HepG2 (cell line): ENCODE measurements around the gene PKIG.

Experiments
- KLF11 ChIP-seq: IDR thresholded peaks from 2 replicates; pipeline ENCODE4 v1.6.1; 2016; ENCODE audit warnings: missing compliant biosample characterization
- MLLT10 ChIP-seq: sonication (generic); formaldehyde crosslinking; IDR thresholded peaks from 2 replicates; pipeline ENCODE4 v1.4.0; 2020; ENCODE audit warnings: missing genetic modification reagents
- NRL ChIP-seq: sonication (generic); formaldehyde crosslinking; IDR thresholded peaks from 2 replicates; pipeline ENCODE4 v1.5.0; 2020; ENCODE audit warnings: missing genetic modification reagents, mild to moderate bottlenecking, moderate library complexity, borderline replicate concordance
- TAF1 ChIP-seq: sonication (generic); formaldehyde crosslinking; IDR thresholded peaks from 2 replicates; pipeline ENCODE4 v1.4.0; 2020; ENCODE audit warnings: missing genetic modification reagents
- ZFAT ChIP-seq: sonication (generic); formaldehyde crosslinking; conservative IDR thresholded peaks from 2 replicates; pipeline ENCODE4 v1.8.1; 2023; ENCODE audit warnings: missing genetic modification reagents, inconsistent platforms
- ZFP41 ChIP-seq: sonication (generic); formaldehyde crosslinking; IDR thresholded peaks from 2 replicates; pipeline ENCODE4 v1.4.0; 2020; ENCODE audit warnings: mild to moderate bottlenecking, missing genetic modification reagents, borderline replicate concordance
- ZMYM3 ChIP-seq: sonication (generic); formaldehyde crosslinking; IDR thresholded peaks from 2 replicates; pipeline ENCODE4 v1.5.1; 2020; ENCODE audit warnings: mild to moderate bottlenecking, missing genetic modification reagents
- ZNF205 ChIP-seq: IDR thresholded peaks from 2 replicates; pipeline ENCODE4 v1.6.1; 2018; ENCODE audit warnings: missing biosample characterization, missing genetic modification reagents
- TF ChIP-seq, protein P1 (sequence below): sonication (generic); formaldehyde crosslinking; IDR thresholded peaks from 2 replicates; pipeline ENCODE4 v1.4.0; 2020; ENCODE audit warnings: missing genetic modification reagents, borderline replicate concordance
- TF ChIP-seq, protein P2 (sequence below): sonication (generic); formaldehyde crosslinking; IDR thresholded peaks from 2 replicates; pipeline ENCODE4 v1.8.0; 2022; ENCODE audit warnings: missing genetic modification reagents, mild to moderate bottlenecking, inconsistent platforms, borderline replicate concordance
- TF ChIP-seq, protein P3 (sequence below): sonication (generic); formaldehyde crosslinking; IDR thresholded peaks from 2 replicates; pipeline ENCODE4; 2020; ENCODE audit warnings: missing genetic modification reagents, mild to moderate bottlenecking, borderline replicate concordance

DNA sequence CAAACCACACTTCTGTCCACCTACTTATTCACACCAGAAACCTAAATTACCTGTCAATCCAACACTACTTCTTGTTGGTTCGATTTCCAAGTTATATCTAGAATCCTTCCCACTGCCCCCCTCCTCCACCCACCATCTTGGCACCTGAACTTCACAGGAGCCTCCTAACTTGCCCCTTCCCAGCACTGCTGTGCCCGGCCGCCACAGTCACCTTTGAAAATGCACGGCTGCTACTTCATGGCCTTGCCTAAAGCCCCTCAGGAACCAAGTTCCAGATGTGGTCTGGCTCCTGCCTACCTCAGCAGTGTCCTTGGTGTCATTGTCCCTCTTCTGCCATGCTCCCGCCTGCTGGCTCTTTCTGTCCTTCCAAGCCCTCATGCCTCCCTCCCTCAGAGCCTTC is 31.2 kb downstream of the PKIG start:
- TF ChIP-seq TAF1 (CRISPR knock-in tag) (no peak), ZFAT (CRISPR knock-in tag) (no peak), ZNF205 (CRISPR knock-in tag) (no peak), KLF11 (CRISPR knock-in tag) (no peak), ZMYM3 (CRISPR knock-in tag) (no peak), NRL (no peak), ZFP41 (CRISPR knock-in tag) (no peak), MLLT10 (CRISPR knock-in tag) (no peak)
- TF ChIP-seq, protein P1, sequence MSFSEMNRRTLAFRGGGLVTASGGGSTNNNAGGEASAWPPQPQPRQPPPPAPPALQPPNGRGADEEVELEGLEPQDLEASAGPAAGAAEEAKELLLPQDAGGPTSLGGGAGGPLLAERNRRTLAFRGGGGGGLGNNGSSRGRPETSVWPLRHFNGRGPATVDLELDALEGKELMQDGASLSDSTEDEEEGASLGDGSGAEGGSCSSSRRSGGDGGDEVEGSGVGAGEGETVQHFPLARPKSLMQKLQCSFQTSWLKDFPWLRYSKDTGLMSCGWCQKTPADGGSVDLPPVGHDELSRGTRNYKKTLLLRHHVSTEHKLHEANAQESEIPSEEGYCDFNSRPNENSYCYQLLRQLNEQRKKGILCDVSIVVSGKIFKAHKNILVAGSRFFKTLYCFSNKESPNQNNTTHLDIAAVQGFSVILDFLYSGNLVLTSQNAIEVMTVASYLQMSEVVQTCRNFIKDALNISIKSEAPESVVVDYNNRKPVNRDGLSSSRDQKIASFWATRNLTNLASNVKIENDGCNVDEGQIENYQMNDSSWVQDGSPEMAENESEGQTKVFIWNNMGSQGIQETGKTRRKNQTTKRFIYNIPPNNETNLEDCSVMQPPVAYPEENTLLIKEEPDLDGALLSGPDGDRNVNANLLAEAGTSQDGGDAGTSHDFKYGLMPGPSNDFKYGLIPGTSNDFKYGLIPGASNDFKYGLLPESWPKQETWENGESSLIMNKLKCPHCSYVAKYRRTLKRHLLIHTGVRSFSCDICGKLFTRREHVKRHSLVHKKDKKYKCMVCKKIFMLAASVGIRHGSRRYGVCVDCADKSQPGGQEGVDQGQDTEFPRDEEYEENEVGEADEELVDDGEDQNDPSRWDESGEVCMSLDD (CRISPR knock-in tag), result no peak
- TF ChIP-seq, protein P2, sequence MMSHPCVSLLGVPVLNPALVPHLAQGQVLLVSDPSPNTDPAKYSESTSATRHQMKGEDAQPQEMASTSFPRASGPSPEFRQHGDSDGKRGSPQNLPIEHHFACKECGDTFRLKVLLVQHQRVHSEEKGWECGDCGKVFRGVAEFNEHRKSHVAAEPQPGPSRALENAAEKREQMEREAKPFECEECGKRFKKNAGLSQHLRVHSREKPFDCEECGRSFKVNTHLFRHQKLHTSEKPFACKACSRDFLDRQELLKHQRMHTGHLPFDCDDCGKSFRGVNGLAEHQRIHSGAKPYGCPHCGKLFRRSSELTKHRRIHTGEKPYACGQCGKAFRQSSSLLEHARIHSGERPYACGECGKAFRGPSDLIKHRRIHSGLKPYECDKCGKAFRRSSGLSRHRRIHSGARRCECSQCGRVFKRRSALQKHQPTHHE (CRISPR knock-in tag), result no peak
- TF ChIP-seq, protein P3, sequence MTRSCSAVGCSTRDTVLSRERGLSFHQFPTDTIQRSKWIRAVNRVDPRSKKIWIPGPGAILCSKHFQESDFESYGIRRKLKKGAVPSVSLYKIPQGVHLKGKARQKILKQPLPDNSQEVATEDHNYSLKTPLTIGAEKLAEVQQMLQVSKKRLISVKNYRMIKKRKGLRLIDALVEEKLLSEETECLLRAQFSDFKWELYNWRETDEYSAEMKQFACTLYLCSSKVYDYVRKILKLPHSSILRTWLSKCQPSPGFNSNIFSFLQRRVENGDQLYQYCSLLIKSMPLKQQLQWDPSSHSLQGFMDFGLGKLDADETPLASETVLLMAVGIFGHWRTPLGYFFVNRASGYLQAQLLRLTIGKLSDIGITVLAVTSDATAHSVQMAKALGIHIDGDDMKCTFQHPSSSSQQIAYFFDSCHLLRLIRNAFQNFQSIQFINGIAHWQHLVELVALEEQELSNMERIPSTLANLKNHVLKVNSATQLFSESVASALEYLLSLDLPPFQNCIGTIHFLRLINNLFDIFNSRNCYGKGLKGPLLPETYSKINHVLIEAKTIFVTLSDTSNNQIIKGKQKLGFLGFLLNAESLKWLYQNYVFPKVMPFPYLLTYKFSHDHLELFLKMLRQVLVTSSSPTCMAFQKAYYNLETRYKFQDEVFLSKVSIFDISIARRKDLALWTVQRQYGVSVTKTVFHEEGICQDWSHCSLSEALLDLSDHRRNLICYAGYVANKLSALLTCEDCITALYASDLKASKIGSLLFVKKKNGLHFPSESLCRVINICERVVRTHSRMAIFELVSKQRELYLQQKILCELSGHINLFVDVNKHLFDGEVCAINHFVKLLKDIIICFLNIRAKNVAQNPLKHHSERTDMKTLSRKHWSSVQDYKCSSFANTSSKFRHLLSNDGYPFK (CRISPR knock-in tag), result no peak
